B cell (primary cell): ENCODE measurements around the gene TMEM106C. TPM values are rescaled to one million over a fixed set of nuclear protein-coding genes. Genes with fewer than 3 reads are reported as not detected.

Experiments
- ATAC-seq: fragments of 200-7000 bp; cut with Tn5 transposase; one replicate; pipeline ENCODE4 v1.10.0; 2021; ENCODE audit warnings: low read depth, mild to moderate bottlenecking, moderate number of reproducible peaks, moderate library complexity
- CTCF ChIA-PET: fragments of 350-600 bp; sonication (Branson Sonifier 250); formaldehyde crosslinking; loops from one replicate; lab custom pipeline; 2021; ENCODE audit warnings: antibody characterized with exemption, inconsistent platforms; lab: Charles Lee
- POLR2A ChIA-PET: fragments of 350-600 bp; sonication (Branson Sonifier 250); formaldehyde crosslinking; loops from one replicate; lab custom pipeline; 2021; ENCODE audit warnings: antibody characterized with exemption; lab: Charles Lee
- DNase-seq: peaks from one replicate; pipeline ENCODE4 v3.0.0; 2013
- H2AFZ ChIP-seq: 2 replicates; pipeline ENCODE4 v1.6.1; 2012; ENCODE audit warnings: mild to moderate bottlenecking, low read depth, low read length; ENCODE audit not compliant: insufficient read depth, poor library complexity, severe bottlenecking
- H3K27ac ChIP-seq, 2 donors: 1 replicate in 1 of 2; 2 replicates in 1 of 2; pipeline ENCODE4 v1.5.1; 2012 to 2013; ENCODE audit warnings: low read length in 2 of 2, mild to moderate bottlenecking in 2 of 2, moderate library complexity in 1 of 2
- H3K27me3 ChIP-seq, 4 experiments: fragments of 200-600 bp in 1 of 4; sonication (generic) in 1 of 4; replicated peaks in 1 of 4; 1 replicate in 2 of 4; 2 replicates in 2 of 4; pipeline versions ENCODE4 v1.6.1 to v1.7.0; 2013 to 2016; ENCODE audit warnings: low read length in 3 of 4, mild to moderate bottlenecking in 2 of 4, mixed read lengths in 1 of 4, moderate library complexity in 1 of 4; ENCODE audit not compliant: insufficient read depth in 4 of 4, control insufficient read depth in 3 of 4; ENCODE audit errors: control extremely low read depth in 1 of 4
- H3K36me3 ChIP-seq, 2 experiments: replicated peaks in 1 of 2; 1 replicate in 1 of 2; 2 replicates in 1 of 2; pipeline versions ENCODE4 v1.6.1 to v1.7.1; 2013; ENCODE audit warnings: low read length in 1 of 2; ENCODE audit not compliant: insufficient read depth in 2 of 2, control insufficient read depth in 1 of 2; ENCODE audit errors: control extremely low read depth in 1 of 2, extremely low read depth in 1 of 2
- H3K4me1 ChIP-seq, 2 donors: fragments of 200-600 bp in 1 of 2; sonication (generic) in 1 of 2; 1 replicate in 1 of 2; 2 replicates in 1 of 2; pipeline versions ENCODE4 v1.5.1 to v1.6.1; 2013 to 2017; ENCODE audit warnings: low read length in 2 of 2; ENCODE audit not compliant: control insufficient read depth in 2 of 2, insufficient read depth in 2 of 2
- H3K4me2 ChIP-seq: replicated peaks from 2 replicates; pipeline ENCODE3; 2012; ENCODE audit warnings: mild to moderate bottlenecking, low read depth, low read length; ENCODE audit not compliant: poor library complexity, severe bottlenecking
- H3K4me3 ChIP-seq, 5 experiments: fragments of 200-600 bp in 1 of 5; sonication (generic) in 1 of 5; 1 replicate in 3 of 5; 2 replicates in 2 of 5; pipeline versions ENCODE4 v1.5.1 to v1.7.0; 2011 to 2016; ENCODE audit warnings: low read length in 4 of 5, mild to moderate bottlenecking in 4 of 5, low read depth in 2 of 5, control low read depth in 1 of 5, moderate library complexity in 1 of 5; ENCODE audit not compliant: insufficient read depth in 1 of 5; ENCODE audit errors: control extremely low read depth in 1 of 5, extremely low read depth in 1 of 5
- H3K79me2 ChIP-seq: fragments of 200-600 bp; sonication (generic); one replicate; pipeline ENCODE4 v1.6.0; 2016; ENCODE audit warnings: low read length; ENCODE audit not compliant: control insufficient read depth, insufficient read depth
- H3K9ac ChIP-seq: fragments of 200-600 bp; sonication (generic); 2 replicates; pipeline ENCODE4 v1.6.1; 2017; ENCODE audit warnings: mild to moderate bottlenecking, low read length, moderate library complexity
- H3K9me3 ChIP-seq, 3 donors: one replicate each; pipeline versions ENCODE4 v1.6.1 to v1.7.1; 2013; ENCODE audit warnings: low read length in 2 of 3; ENCODE audit not compliant: control insufficient read depth in 2 of 3, insufficient read depth in 1 of 3; ENCODE audit errors: control extremely low read depth in 1 of 3
- H4K20me1 ChIP-seq: 2 replicates; pipeline ENCODE4 v1.6.0; 2012; ENCODE audit warnings: mild to moderate bottlenecking, low read length; ENCODE audit not compliant: insufficient read depth, control insufficient read depth, poor library complexity, severe bottlenecking
- H3K27ac Mint-ChIP-seq: one replicate; pipeline ENCODE4 v1.8.0; 2021; ENCODE audit warnings: mixed read lengths
- H3K27me3 Mint-ChIP-seq: one replicate; pipeline ENCODE4 v1.8.0; 2021; ENCODE audit warnings: mixed read lengths
- H3K4me1 Mint-ChIP-seq: one replicate; pipeline ENCODE4 v1.8.0; 2021; ENCODE audit warnings: mixed read lengths
- H3K4me3 Mint-ChIP-seq: one replicate; pipeline ENCODE4 v1.8.0; 2021; ENCODE audit warnings: mixed read lengths
- H3K9me3 Mint-ChIP-seq: one replicate; pipeline ENCODE4 v1.8.0; 2022; ENCODE audit warnings: mixed read lengths; ENCODE audit not compliant: insufficient read depth
- CTCF ChIP-seq: fragments of 200-600 bp; IDR thresholded peaks from one replicate; pipeline ENCODE4 v1.8.0; 2022; ENCODE audit warnings: antibody characterized with exemption, mild to moderate bottlenecking
- EZH2 ChIP-seq: IDR thresholded peaks from 2 replicates; pipeline ENCODE4 v1.6.1; 2012; ENCODE audit warnings: borderline replicate concordance, low read depth, mild to moderate bottlenecking, moderate library complexity, low read length; ENCODE audit not compliant: insufficient read depth, poor library complexity, severe bottlenecking
- WGBS: methylation state at CpG from one replicate; pipeline ENCODE4 v1.1.5; 2013; ENCODE audit warnings: missing lambda C conversion rate; ENCODE audit not compliant: insufficient coverage; 5-methylcytosine and 5-hydroxymethylcytosine counted together
- intact Hi-C: fragments of 100-400 bp; cut with micrococcal nuclease; formaldehyde crosslinking; loops from one replicate; pipeline ENCODE4 v1.10.0; 2022
- polyA plus RNA-seq: library from polyadenylated mRNA; depleted of rRNA; stranded (reverse); fragments of >200 nt; gene quantifications from 2 replicates; pipeline ENCODE4 v1.2.3, GENCODE V29; 2012
- total RNA-seq, 2 donors: library from RNA; stranded (reverse); fragments of 120-200 nt in 1 of 2; gene quantifications; 1 replicate in 1 of 2; 2 replicates in 1 of 2; pipeline versions ENCODE4 v1.2.3 to v1.2.4, GENCODE V29; 2013 to 2022

Gene TMEM106C
- total and polyA plus RNA-seq, 2 donors (not counting 1 experiment from before 2014, with no cell fraction given) = 37.5 to 44.2 TPM

GRCh38 chr12:47983541-47984115, 20.2 kb downstream of the TMEM106C start:
- H3K4me1 Mint-ChIP-seq = peaks cover 9% of the 10 kb centered on the region
- ChIA-PET POLR2A (no interaction called here), CTCF (no interaction called here)
- Histone ChIP-seq H3K9me3 (peaks cover 0 to 3% (median 0%) of the 10 kb centered on the region in 3 donors), H2AFZ (no peak overlapping the region), H3K4me3 (no peak overlapping the region), H3K27ac (no peak overlapping the region), H4K20me1 (no peaks in the 10 kb centered on the region), H3K4me2 (no peak overlapping the region), H3K4me1 (peaks cover 0 to 12% of the 10 kb centered on the region in 2 donors), H3K27me3 (peaks cover 0 to 11% (median 3%) of the 10 kb centered on the region in 4 experiments), H3K36me3 (no peaks in the 10 kb centered on the region), H3K9ac (no peak overlapping the region), H3K79me2 (no peaks in the 10 kb centered on the region)
- TF ChIP-seq EZH2 = no peak
- no peak for TF ChIP-seq CTCF
- no peak overlapping the region for H3K4me3 Mint-ChIP-seq
- no peak for ATAC-seq
- 74% methylated on average over 4 of the region's 5 CpGs for WGBS
- intact Hi-C loops = no loop called here
- DNase-seq = no peak
- H3K27me3 Mint-ChIP-seq = peaks cover 9% of the 10 kb centered on the region
- no peak overlapping the region for H3K27ac Mint-ChIP-seq
- H3K9me3 Mint-ChIP-seq = no peaks in the 10 kb centered on the region

- Histone ChIP-seq H3K4me2 (no peak overlapping the region), H2AFZ (no peak overlapping the region), H3K9ac (no peak overlapping the region), H4K20me1 (no peaks in the 10 kb centered on the region), H3K4me1 (peaks cover 7 to 18% of the 10 kb centered on the region in 2 donors), H3K27me3 (peaks cover 0 to 11% (median 3%) of the 10 kb centered on the region in 4 experiments), H3K36me3 (no peaks in the 10 kb centered on the region), H3K79me2 (no peaks in the 10 kb centered on the region), H3K4me3 (no peak overlapping the region), H3K9me3 (peaks cover 0 to 3% (median 0%) of the 10 kb centered on the region in 3 donors), H3K27ac (no peak overlapping the region)
- no peak for TF ChIP-seq EZH2
- no peak for TF ChIP-seq CTCF
- intact Hi-C loops = no loop called here
- peaks cover 14% of the 10 kb centered on the region for H3K4me1 Mint-ChIP-seq
- no peak overlapping the region for H3K4me3 Mint-ChIP-seq
- POLR2A ChIA-PET = no interaction called here
- H3K9me3 Mint-ChIP-seq = no peaks in the 10 kb centered on the region
- CTCF ChIA-PET = no interaction called here
- ATAC-seq (no peak), DNase-seq (no peak)
- no peak overlapping the region for H3K27ac Mint-ChIP-seq
- H3K27me3 Mint-ChIP-seq = peaks cover 4% of the 10 kb centered on the region
- WGBS = 95% methylated on average over 6 of the region's 8 CpGs
These were observed 21.0 kb downstream of the TMEM106C start for GRCh38 chr12:47984331-47984801.
